Upper lobe of right lung (tissue), 1 donor: ENCODE measurements around the gene TBC1D9. TPM values are rescaled to one million over a fixed set of nuclear protein-coding genes. Genes with fewer than 3 reads are reported as not detected.

Experiments
- ATAC-seq: fragments of 200-7000 bp; cut with Tn5 transposase; one replicate; pipeline ENCODE4 v1.9.1; 2020; ENCODE audit warnings: mild to moderate bottlenecking, moderate library complexity
- DNase-seq: peaks from one replicate; pipeline ENCODE4 v3.0.0-alpha.2; 2020
- H3K27ac ChIP-seq: fragments of 200-600 bp; one replicate; pipeline ENCODE4 v1.8.0; 2022
- H3K27me3 ChIP-seq: fragments of 200-600 bp; one replicate; pipeline ENCODE4 v1.8.0; 2022; ENCODE audit warnings: mild to moderate bottlenecking
- H3K36me3 ChIP-seq: fragments of 200-600 bp; one replicate; pipeline ENCODE4 v1.8.0; 2022
- H3K4me1 ChIP-seq: fragments of 200-600 bp; one replicate; pipeline ENCODE4 v1.8.0; 2022
- H3K4me3 ChIP-seq: fragments of 200-600 bp; one replicate; pipeline ENCODE4 v1.8.0; 2022; ENCODE audit warnings: mild to moderate bottlenecking
- H3K9me3 ChIP-seq: fragments of 200-600 bp; one replicate; pipeline ENCODE4 v1.8.0; 2022
- CTCF ChIP-seq: fragments of 200-600 bp; IDR thresholded peaks from one replicate; pipeline ENCODE4 v1.8.0; 2022; ENCODE audit warnings: antibody characterized with exemption
- intact Hi-C: fragments of 100-400 bp; cut with DNase I; formaldehyde crosslinking; loops from one replicate; pipeline ENCODE4 v1.11.0; 2022
- total RNA-seq: library from RNA; stranded (reverse); fragmentation: NEBNext Ultra II Directional; extraction: Animal tissue kit (Norgen Biotek cat#: 25700); gene quantifications from one replicate; pipeline ENCODE4 v1.2.1, GENCODE V29; 2021
- donor health status: DM: no; HTN: yes; CAD: no; lungs with severe emphysema.

TBC1D9 gene
- total RNA-seq, 1 donor from 2014 or later: 39.5 TPM

- no peak for DNase-seq
- no peak for TF ChIP-seq CTCF
- ATAC-seq: no peak
- Histone ChIP-seq H3K9me3 (no peaks in the 10 kb centered on the region), H3K4me3 (no peak overlapping the region), H3K4me1 (peaks cover 20% of the 10 kb centered on the region), H3K27me3 (no peaks in the 10 kb centered on the region), H3K36me3 (no peaks in the 10 kb centered on the region), H3K27ac (no peak overlapping the region)
- intact Hi-C loops: no loop called here
Observed at GRCh38 chr4:140738139-140738538, 18.0 kb downstream of the TBC1D9 start.

- DNase-seq (no peak), ATAC-seq (no peak)
- Histone ChIP-seq H3K4me3 (no peak overlapping the region), H3K36me3 (no peaks in the 10 kb centered on the region), H3K27ac (no peak overlapping the region), H3K4me1 (peaks cover 13% of the 10 kb centered on the region), H3K9me3 (no peaks in the 10 kb centered on the region), H3K27me3 (no peaks in the 10 kb centered on the region)
- intact Hi-C loops: no loop called here
- no peak for TF ChIP-seq CTCF
Observed at GRCh38 chr4:140736669-140737343, 19.4 kb downstream of the TBC1D9 start.

- ATAC-seq: no peak
- no peak for TF ChIP-seq CTCF
- H3K27me3 ChIP-seq: no peaks in the 10 kb centered on the region
- no peaks in the 10 kb centered on the region for H3K36me3 ChIP-seq
- H3K27ac ChIP-seq: no peak overlapping the region
- no peaks in the 10 kb centered on the region for H3K9me3 ChIP-seq
- H3K4me1 ChIP-seq: peaks cover 13% of the 10 kb centered on the region
- no peak overlapping the region for H3K4me3 ChIP-seq
- DNase-seq: no peak
- intact Hi-C loops: no loop called here
Observed at GRCh38 chr4:140735779-140736391, 20.3 kb downstream of the TBC1D9 start.

GRCh38 chr4:140735317-140735716 lies 20.9 kb downstream of the TBC1D9 start:
- intact Hi-C loops: no loop called here
- ATAC-seq (no peak), DNase-seq (no peak)
- Histone ChIP-seq H3K36me3 (no peaks in the 10 kb centered on the region), H3K27ac (no peak overlapping the region), H3K4me3 (no peak overlapping the region), H3K27me3 (no peaks in the 10 kb centered on the region), H3K4me1 (peaks cover 13% of the 10 kb centered on the region), H3K9me3 (no peaks in the 10 kb centered on the region)
- no peak for TF ChIP-seq CTCF

- ATAC-seq: no peak
- Histone ChIP-seq H3K4me3 (no peak overlapping the region), H3K36me3 (no peaks in the 10 kb centered on the region), H3K27ac (no peak overlapping the region), H3K4me1 (peaks cover 6% of the 10 kb centered on the region), H3K9me3 (no peaks in the 10 kb centered on the region), H3K27me3 (no peaks in the 10 kb centered on the region)
- TF ChIP-seq CTCF: no peak
- no peak for DNase-seq
- intact Hi-C loops: no loop called here
Observed at GRCh38 chr4:140732780-140733179, 23.4 kb downstream of the TBC1D9 start.
